Activated gamma-delta T cell (primary cell): ENCODE results near the gene SOCS7.
A peak's percentile ranks its signal among the peaks of the same experiment; 100 is the strongest.

ENCODE experiments used
- DNase-seq: peaks from one replicate; lab custom pipeline; 2025; lab: John Stamatoyannopoulos, UW
- total RNA-seq, 2 donors: gene quantifications; one replicate each; lab custom pipeline; 2026; lab: John Stamatoyannopoulos, UW

The SOCS7 gene, protein sequence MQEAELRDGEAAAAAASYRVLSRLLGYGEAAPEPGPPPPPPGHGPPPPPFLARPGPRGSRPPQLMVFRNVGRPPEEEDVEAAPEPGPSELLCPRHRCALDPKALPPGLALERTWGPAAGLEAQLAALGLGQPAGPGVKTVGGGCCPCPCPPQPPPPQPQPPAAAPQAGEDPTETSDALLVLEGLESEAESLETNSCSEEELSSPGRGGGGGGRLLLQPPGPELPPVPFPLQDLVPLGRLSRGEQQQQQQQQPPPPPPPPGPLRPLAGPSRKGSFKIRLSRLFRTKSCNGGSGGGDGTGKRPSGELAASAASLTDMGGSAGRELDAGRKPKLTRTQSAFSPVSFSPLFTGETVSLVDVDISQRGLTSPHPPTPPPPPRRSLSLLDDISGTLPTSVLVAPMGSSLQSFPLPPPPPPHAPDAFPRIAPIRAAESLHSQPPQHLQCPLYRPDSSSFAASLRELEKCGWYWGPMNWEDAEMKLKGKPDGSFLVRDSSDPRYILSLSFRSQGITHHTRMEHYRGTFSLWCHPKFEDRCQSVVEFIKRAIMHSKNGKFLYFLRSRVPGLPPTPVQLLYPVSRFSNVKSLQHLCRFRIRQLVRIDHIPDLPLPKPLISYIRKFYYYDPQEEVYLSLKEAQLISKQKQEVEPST
- total RNA-seq = 53.9 to 58.7 reads per million in 2 donors

DNA sequence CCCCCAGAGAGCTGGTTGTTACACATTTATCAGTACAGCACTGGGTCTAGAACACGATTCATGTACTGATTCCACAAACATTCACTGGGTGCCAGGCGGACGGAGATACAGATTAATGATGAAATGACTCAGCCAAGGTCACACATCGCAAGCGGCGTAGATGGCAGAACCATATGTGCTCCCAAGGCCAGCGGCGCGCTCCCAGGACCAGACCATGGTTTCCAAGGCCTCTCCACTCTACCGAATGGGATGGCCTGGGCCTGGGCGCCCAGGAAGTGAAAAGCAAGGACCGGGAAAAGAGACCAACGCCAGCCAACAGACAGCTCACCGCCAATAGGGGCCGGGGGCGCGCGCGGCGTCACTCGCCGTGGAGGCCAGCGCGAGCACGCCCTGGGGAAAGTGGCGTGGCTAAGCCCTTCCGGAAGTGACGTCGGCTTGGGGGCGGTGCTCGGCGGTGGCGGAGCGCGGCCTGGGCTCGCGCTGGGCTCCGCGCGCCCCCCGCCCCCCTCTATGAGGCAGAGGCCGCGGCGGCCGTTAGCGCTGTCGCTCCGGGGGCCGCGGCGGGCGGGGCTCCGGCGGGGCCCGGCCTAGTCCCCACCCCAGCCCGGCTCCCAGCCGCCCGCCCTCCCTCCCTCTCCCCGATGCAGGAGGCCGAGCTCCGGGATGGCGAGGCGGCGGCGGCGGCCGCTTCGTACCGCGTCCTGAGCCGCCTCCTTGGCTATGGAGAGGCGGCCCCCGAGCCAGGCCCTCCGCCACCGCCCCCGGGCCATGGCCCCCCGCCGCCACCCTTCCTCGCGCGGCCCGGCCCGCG lies at the start of gene SOCS7:
Gene SOCS7, plus strand, starts transcription at position 433 of the 811 bp plus-strand sequence. Its CDS starts 209 bp downstream, at position 642.
- DNase-seq = peak; percentile 86

DNA sequence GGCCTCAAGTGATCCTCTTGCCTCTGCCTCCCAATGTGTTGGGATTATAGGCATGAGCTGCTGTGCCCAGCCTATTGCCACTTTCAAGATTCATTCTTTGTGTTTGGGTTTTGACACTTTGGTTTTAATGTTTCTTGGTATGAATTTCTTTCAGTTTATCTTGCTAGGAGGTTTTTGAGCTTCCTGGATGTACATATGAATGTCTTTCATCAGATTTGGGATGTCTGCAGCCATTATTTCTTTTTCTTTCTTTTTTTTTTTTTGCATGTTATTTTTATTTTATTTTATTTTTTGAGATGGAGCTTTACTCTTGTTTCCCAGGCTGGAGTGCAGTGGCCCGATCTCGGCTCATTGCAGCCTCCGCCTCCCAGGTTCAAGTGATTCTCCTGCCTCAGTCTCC lies 36.1 kb upstream of the SOCS7 start:
- no peak for DNase-seq

DNA sequence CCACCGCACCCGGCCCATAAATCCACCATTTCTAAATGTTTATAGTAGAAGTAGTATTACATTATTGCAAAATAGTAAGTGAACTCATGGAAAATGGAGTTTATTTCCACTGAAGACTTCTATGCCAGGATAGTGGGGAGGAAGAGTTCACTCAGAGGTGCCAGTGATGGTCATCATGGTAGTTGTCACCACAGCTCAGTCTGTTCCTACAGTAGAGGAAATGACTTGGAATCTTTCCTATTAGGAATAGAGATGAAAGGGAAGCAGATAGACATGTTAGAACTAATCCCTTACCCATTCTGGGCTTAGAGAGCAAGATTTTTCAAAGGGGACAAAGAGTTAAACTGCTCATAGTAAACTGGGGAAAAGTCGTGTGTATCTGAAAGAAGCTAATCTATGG lies 34.6 kb upstream of the SOCS7 start:
- no peak for DNase-seq

DNA sequence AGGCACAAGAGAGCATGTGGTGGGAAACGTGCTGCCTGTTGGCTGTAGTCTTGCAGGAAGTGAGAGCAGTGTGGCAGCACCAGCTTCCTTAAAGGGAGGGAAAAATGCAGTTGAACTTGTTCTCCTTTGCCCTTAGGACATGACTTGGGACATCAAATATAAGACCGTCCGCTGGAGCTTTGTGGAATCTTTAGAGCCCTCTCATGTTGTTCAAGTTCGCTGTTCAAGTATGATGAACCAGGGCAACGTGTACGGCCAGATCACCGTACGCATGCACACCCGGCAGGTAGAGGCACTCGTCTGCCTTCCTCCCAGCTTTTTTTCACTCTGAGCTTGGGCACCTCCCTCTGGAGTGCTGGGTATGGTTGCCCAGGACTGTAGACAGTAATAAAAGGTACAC lies 31.2 kb upstream of the SOCS7 start:
- no peak for DNase-seq

DNA sequence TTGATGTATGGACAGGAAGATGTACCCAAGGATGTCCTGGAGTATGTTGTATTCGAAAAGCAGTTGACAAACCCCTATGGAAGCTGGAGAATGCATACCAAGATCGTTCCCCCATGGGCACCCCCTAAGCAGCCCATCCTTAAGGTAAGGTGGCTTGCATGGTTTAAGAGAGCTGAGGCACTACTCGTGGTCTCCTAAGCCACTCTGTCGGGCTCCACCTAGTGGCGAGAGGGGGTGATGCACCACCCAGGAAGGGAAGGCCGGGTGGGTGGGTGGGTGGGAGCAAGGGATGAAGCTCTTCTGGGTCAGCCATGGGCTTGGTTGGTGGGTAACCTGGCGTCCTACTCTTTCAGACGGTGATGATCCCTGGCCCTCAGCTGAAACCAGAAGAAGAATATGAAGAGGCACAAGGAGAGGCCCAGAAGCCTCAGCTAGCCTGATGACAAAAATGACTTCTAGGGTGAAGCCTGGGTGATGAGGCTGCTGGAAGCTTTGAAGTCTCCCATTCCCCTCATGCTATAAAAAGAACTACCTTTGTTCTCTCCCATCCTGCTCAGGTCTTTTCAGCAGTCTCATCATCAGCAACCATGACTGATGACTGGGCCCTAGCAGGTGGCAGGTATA lies 29.4 kb upstream of the SOCS7 start:
- no peak for DNase-seq

DNA sequence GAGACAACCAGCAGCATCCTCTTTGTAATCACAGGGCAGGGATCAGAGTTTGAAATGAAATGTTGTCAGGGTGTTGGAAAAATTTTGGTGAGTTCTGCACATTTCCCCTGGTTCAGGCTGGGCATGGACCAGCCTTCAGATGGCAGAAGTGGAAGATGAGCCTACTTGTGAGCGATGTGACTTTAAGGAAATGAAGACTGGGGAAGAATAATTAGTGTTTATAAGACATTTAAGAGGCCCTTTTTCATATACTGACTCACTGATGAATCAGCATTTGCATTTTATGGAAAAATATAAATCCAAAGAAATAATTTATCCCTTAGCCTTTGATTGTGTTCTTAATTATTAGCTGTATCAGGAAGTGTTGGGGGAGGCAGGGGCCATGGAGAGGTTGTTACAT lies 28.7 kb upstream of the SOCS7 start:
- no peak for DNase-seq

DNA sequence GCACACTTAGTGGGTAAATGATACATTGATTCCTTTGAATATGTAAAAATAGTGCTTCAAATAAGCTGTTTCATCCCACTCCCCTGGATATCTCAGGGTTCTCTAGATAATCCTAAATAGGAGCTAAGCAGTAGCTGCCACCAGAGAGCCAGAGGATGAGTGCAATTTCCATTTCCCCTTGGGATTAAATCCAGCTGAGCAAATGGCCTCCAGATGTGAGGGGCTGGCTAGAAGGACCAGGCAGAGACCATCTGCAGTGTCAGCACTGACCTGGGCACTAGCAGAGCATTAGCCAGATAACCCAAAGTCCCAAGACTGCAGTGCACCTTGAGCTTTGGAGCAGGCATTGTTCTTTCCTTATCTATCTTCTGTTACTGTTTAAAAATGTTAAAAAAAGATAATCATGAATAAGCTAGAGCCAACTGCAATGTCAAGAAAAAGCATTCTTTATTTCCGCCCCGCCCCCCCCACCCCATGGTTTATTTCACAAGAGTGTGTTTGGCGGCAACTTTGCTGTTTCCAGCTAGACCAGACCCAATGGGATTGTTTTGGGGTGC lies 27.4 kb upstream of the SOCS7 start:
- DNase-seq = no peak

DNA sequence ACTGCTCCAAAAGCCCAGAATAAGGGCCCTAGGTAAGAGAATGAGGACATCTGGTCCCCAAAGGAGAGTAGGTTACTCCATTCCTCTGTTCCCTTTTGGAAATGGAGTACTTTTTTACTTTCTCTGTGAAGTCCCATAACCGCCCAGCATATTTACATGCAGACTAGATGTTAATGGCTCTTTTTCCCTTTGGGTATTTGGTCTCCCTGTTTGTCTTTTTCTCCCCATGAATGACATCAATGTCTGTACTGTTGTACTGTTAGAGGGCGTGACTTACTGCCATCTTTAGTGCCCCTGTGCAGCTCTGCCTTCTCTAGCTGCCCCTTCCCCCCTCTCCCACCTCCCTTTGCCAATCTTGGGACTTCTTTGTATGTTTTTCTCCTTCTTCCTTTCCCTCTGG lies 26.9 kb upstream of the SOCS7 start:
- DNase-seq = no peak

DNA sequence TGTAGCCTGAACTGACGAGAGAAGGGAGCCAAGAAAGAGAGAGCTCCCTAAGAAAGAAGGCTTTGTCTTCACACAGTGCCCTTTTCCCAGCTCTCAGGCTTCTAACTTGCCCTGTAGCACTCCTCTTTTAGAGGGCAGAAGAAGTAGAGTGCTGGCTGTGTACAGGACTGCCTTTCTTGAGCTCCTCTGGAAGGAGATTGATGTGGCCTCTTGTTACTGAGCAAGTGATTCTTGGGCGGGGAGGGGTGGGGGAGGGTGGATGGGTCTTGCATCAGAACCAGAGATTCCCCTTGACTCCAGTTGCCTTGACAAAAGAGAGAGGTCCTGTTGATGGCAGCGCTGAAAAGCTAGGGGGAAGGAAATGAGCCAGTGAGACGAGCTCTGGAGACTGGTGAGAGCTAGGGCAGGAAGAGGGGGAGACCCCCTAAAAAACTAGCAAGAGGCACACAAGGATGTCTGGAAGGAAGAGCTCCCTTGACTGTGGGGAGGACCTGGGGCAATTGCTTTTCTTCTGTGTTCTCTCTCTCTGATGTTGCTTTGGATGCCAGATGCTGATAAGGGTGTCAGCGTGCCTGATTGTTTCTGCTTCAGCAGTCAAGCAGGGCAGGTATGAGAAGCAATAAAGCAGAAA lies 26.3 kb upstream of the SOCS7 start:
- DNase-seq = no peak

DNA sequence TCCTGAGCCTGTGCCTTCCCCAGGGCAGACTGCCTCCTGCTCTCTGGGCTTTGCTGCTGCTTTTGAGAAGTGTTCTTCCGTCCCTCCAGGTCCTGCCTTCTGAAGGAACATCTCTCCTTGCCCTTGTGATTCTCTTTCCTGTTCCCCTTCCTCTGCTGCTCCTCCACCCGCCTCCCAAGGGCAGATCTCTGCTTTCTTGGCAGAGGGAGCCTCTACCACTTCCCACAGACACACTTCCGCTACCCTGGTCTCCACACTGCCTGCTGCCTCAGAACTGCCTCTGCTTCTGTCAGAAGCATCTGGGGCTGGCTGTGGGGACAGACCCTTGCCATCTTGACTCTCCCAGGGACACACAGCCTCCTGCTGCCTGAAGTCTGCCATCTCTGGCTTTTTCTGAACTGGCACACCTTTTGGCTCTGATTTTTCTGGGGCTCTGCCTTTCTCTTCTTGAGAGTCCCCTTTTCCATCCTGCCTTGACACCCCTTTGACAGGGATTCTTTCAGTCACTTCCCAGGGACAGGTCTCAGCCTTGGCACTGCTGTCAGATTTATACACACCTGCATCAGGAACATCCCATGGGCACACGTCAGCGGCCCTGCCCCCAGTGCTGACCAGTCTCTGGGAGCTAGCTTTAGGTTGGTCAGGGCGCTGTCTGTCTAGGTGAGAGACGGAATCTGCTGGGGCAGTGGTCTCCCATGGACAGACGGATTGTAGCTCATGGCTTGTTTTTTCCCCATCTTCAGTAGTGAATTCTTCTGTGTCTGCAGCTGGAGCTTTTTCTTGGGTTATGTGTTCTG lies 24.4 kb upstream of the SOCS7 start:
- DNase-seq = no peak

DNA sequence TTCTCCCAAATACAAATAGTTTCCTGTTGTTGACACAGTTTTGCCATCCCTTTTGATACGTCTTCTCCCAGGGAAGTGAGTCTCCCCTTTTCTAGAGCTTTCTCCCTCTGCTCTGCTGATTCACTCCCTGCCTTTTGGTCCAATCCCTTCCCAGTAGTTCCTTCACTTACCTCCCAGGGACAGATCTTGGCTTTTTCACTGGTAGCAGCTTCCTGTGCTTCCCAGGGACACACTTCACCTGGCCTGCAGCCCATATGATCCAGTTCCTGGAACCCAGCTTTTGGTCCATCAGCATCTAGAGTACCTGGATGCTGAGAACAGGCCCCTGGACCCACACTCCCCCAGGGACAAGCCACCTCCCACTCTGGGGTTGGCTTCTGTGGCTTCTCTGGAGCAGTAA lies 23.7 kb upstream of the SOCS7 start:
- no peak for DNase-seq

DNA sequence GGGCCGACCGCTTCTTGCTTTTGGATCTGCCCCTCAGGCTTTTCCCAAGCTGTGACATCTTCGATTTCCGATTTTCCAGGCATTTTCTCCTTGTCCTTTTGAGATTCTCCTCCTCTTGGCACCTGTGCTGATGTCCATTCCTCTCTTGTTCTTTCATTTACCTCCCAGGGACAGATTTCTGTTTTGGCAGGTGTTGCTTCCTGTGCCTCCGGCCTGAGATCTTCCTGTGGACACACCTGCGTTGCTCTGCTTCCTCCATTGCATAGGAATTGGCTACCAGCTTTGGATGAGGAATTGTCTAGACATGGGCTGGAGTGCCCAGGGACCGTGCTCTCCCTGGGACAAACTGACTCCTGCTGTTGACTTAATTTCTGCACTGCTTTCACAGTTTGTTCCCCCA lies 23.0 kb upstream of the SOCS7 start:
- no peak for DNase-seq

DNA sequence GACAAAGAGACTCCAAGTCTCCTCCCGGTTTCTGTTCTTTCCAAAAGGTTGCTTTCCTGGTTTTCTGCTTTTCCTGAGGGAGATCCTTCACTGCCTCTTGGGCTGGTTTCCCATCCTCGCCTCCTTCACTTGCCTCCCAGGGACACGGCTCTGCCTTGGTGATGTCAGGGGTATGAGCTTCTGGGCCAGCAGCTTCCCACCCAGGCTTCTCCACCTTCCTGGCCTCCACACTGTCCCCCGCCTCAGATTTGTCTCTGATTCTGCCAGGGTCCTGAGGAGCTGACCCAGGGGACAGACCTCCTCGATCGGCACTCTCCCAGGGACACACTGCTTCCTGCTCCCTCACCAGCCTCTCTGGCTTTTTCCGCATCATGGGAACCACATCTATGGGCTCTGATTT lies 22.4 kb upstream of the SOCS7 start:
- DNase-seq = no peak

DNA sequence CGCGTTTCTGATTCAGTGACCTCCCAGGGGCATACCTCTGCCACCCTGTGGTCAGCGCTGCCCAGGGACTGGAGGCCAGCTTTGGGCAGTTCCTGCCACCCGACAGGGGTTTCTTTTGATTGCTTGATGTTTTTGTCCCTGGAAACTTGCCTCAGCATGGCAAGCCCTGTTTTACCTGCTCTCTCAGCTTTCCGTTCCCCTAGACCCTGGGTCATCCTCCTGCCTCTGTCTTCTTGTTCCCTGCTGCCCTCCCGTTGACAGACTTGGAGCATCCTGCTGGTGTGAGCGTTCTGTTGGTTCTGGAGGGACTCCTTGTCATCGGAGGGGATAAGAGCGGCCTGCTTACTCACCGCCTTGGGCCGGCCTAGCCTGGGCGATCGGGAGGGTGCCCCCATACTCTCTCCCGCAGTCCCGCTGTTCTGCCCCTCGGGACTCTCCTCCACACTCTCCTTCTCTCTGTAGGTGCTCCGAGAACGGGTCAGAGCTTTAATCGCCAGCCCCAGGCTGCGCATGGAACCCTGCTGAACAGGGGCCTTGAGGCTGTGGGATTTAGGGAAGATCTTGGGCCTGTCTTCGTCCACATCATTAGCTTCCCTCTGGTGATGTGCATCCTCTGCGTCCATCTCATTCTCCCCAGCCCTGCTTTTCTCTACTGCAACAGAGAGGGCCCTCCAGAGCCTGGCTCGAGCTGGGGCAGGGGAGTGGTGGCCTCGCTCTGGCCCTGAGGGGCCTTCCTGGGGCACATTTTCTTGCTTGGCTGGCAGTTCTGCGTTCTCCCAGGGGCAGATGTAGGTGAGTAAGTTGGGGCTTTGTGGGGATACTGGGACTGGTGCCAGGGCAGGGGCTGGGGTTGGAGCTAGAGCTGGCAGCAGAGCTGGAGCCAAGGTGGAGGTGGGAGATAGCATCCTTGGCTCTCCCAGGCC lies 21.6 kb upstream of the SOCS7 start:
- DNase-seq = no peak

DNA sequence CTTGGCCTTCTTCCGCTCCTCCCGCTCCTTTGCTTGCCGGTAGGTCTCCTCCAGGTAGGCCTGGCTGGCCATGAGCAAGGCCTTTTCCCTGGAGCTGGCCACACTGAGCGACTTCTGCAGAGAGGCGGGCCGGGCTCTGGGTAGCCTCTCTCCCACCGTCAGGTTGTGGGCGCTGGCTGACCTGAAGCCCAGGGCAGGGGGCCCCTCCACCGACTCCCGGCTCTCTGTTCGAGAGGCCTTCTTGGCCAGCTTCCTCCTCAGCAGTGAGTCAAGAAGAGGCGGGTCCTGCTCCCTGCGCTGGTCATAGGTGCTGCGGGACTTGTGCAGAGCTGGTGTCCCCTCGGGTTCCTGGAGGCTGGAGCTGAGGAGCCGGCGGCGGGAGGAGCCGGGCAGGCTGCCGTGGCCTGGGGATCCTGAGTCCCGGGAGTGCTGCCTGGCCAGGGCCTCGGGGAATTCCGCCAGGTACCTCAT lies 20.7 kb upstream of the SOCS7 start:
- DNase-seq = no peak

DNA sequence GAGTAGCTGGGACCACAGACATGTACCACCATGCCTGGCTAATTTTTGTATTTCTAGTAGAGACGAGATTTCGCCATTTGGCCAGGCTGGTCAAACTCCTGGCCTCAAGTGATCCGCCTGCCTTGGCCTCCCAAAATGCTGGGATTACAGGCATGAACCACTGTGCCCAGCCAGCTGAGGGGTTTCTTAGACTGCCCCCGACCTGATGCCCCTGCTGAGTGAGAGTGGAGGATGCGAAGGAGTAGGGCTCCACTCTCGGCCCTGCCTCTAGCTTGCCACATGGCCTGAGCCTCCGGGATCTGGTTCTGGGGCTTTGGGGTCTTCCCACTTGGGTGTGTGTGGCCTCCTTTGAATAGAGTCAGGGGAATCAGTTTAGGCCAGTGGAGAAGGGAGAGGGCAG lies 18.9 kb upstream of the SOCS7 start:
- no peak for DNase-seq

DNA sequence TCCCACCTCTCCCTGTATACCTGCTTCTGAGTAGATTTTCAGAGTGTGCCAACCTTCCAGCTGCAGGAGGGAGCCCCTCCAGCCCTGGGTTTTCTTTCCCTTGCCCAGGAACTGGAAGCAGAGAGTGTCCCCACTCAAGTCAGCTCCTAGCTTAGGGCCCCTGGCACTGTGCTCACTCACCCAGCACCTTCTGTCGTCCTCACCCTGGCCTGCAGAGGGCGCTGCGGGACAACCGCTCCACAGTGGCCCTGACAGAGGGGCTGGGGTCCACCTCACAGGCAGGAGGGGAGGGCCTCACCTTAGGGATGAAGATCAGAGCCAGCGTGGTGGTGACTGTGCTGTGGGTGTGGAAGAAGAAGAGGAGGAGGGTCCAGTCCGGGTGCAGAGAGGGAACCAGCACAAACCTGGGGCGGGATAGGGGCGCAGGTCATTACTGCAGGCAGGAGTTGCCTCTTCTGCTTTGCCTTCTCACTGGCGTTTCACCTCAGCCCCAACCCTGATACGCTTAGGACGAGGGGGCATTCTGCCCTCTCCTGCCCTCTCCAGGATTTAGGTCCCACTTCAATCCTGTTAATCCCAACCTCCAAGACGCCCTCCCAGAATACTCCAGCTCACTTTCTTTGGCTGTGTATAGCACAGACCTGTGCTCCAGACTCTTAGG lies 17.9 kb upstream of the SOCS7 start:
- no peak for DNase-seq

DNA sequence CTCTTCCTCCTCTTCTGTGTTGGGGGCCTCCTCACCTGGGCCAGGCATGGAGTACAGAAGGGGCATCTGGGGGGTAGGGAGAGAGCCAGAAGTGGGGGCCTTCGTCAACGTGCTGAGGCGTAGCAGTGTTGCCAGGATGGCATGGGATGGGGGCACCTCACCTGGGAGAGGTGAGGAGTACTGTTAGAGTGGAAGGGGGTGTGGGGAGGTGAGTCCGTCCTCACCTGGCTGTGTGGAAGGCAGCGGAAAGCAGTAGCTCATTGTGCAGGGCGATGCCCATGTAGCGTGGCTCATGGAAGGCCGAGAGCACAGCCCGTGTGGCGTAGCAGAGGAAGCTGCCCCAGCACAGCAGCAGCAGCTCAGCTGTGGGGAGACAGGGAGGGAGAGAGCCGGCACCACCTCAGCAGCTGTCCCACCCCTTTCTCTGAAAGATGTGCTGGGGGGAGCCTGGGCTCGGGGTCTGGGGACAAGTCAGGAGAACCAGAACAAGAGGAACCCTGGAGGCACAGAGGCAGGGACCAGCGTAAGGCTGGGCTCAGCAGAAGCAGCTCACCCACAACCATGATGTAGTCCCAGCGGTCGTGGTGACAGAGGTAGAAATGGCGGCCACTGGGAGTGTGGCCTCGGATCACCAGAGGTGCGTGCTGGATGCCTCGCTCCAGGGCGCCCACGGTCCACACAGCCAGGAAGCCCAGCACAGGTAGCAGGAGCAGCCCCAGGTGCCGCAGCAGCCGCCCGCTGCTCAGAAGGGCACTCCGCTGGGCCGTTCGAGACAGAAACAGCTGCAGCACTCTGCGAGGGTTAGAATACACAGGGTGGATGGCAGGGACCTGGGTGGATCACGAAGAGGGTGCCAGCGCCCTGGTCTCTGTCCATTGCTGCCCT lies 16.9 kb upstream of the SOCS7 start:
- no peak for DNase-seq
